Naive thymus-derived CD4-positive, alpha-beta T cell (primary cell): Measurements from ENCODE around the gene HAUS1. TPM values are rescaled to one million over a fixed set of nuclear protein-coding genes. Genes with fewer than 3 reads are reported as not detected.
A peak's percentile ranks its signal among the peaks of the same experiment; 100 is the strongest.

Experiments
- ATAC-seq: fragments of 150-1000 bp; cut with Tn5 transposase; 2 replicates; pipeline ENCODE4 v1.10.0; 2021; ENCODE audit warnings: mild to moderate bottlenecking, moderate library complexity
- CTCF ChIA-PET: fragments of 350-600 bp; sonication (Branson Sonifier 250); formaldehyde crosslinking; loops from one replicate; lab custom pipeline; 2021; ENCODE audit warnings: antibody characterized with exemption; lab: Charles Lee
- POLR2A ChIA-PET: fragments of 350-600 bp; sonication (Branson Sonifier 250); formaldehyde crosslinking; loops from one replicate; lab custom pipeline; 2021; ENCODE audit warnings: antibody characterized with exemption, inconsistent platforms; lab: Charles Lee
- DNase-seq, 9 donors: peaks; one replicate each; pipeline versions ENCODE4 v3.0.0 to v3.0.0-alpha.2; 2020 to 2022; ENCODE audit warnings: mixed read lengths in 1 of 9
- H3K27ac ChIP-seq: one replicate; pipeline ENCODE4 v1.7.0; 2013; ENCODE audit warnings: mild to moderate bottlenecking, low read depth, low read length, moderate library complexity
- H3K27me3 ChIP-seq, 2 donors: one replicate each; pipeline ENCODE4 v1.7.0; 2013; ENCODE audit warnings: low read length in 2 of 2, mild to moderate bottlenecking in 2 of 2, moderate library complexity in 2 of 2; ENCODE audit not compliant: control insufficient read depth in 2 of 2, insufficient read depth in 2 of 2
- H3K36me3 ChIP-seq, 3 experiments: 1 replicate in 2 of 3; 2 replicates in 1 of 3; pipeline ENCODE4 v1.7.0; 2013; ENCODE audit warnings: low read length in 3 of 3, mild to moderate bottlenecking in 3 of 3, moderate library complexity in 1 of 3; ENCODE audit not compliant: insufficient read depth in 3 of 3, control insufficient read depth in 2 of 3
- H3K4me1 ChIP-seq, 2 donors: one replicate each; pipeline ENCODE4 v1.7.0; 2013; ENCODE audit warnings: low read length in 2 of 2, mild to moderate bottlenecking in 2 of 2, moderate library complexity in 1 of 2; ENCODE audit not compliant: control insufficient read depth in 2 of 2, insufficient read depth in 2 of 2
- H3K4me3 ChIP-seq: 2 replicates; pipeline ENCODE4 v1.7.0; 2013; ENCODE audit warnings: mild to moderate bottlenecking, low read length
- H3K9me3 ChIP-seq, 3 experiments: 1 replicate in 2 of 3; 2 replicates in 1 of 3; pipeline ENCODE4 v1.7.0; 2013; ENCODE audit warnings: low read length in 3 of 3; ENCODE audit not compliant: control insufficient read depth in 2 of 3
- H3K27ac Mint-ChIP-seq, 9 donors: one replicate each; pipeline ENCODE4 v1.8.0; 2020 to 2022; ENCODE audit warnings: mixed read lengths in 9 of 9, mild to moderate bottlenecking in 8 of 9, moderate library complexity in 5 of 9, inconsistent platforms in 2 of 9
- H3K27me3 Mint-ChIP-seq, 5 donors: one replicate each; pipeline ENCODE4 v1.8.0; 2021 to 2022; ENCODE audit warnings: mixed read lengths in 5 of 5, mild to moderate bottlenecking in 1 of 5
- H3K36me3 Mint-ChIP-seq, 5 donors: one replicate each; pipeline ENCODE4 v1.8.0; 2020 to 2022; ENCODE audit warnings: mixed read lengths in 5 of 5, mild to moderate bottlenecking in 3 of 5, inconsistent platforms in 1 of 5
- H3K4me1 Mint-ChIP-seq, 7 donors: one replicate each; pipeline ENCODE4 v1.8.0; 2020 to 2022; ENCODE audit warnings: mixed read lengths in 7 of 7, mild to moderate bottlenecking in 3 of 7, inconsistent platforms in 1 of 7
- H3K4me3 Mint-ChIP-seq, 10 donors: one replicate each; pipeline ENCODE4 v1.8.0; 2020 to 2022; ENCODE audit warnings: mild to moderate bottlenecking in 10 of 10, mixed read lengths in 10 of 10, moderate library complexity in 6 of 10, inconsistent platforms in 2 of 10
- H3K9me3 Mint-ChIP-seq, 11 donors: one replicate each; pipeline ENCODE4 v1.8.0; 2020 to 2022; ENCODE audit warnings: mixed read lengths in 11 of 11, mild to moderate bottlenecking in 4 of 11, inconsistent platforms in 1 of 11, moderate library complexity in 1 of 11
- intact Hi-C, 2 donors: fragments of 100-400 bp; cut with micrococcal nuclease; formaldehyde crosslinking; loops; one replicate each; pipeline ENCODE4 v1.15.1; 2023
- polyA plus RNA-seq, 2 donors: library from polyadenylated mRNA; unstranded; fragments of 300-500 nt; fragmentation: Illumina TruSeq; gene quantifications; one replicate each; pipeline ENCODE4 v1.2.3, GENCODE V29; 2021
- total RNA-seq, 6 experiments: library from RNA in 5 of 6; stranded (reverse) in 5 of 6; gene quantifications; 1 replicate in 5 of 6; 2 replicates in 1 of 6; pipeline ENCODE4 v1.2.3 and lab custom pipeline; 2021 to 2026

The HAUS1 gene
- total and polyA plus RNA-seq, 7 experiments from 2014 or later, result 10.4 to 47.2 (median 23.4) TPM

DNA sequence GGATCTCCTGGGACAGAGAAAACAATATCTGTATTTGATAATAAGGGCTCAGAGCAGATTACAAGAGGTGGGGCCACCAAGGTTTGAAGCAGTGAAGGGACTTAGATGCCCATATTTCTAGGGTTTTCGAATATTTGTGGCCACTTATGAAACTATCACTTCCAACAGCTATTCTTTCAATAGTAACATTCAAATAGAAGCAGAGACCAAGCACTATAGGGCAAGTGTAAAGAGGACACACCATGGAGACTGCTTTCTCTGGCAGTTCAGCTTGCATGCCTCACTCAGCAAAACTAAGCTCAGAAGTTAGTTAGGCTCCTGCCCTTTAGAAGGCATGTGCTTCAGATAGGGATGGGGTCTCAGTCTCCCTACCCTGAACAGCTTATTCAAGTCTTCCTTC is 42.4 kb upstream of the HAUS1 start:
- Mint-ChIP-seq H3K36me3 (peaks cover 0 to 4% (median 0%) of the 10 kb centered on the region in 5 donors), H3K27me3 (no peaks in the 10 kb centered on the region), H3K4me3 (no peak overlapping the region), H3K27ac (peak overlapping the region in 2 of 9 donors; percentile 1 to 32), H3K9me3 (no peaks in the 10 kb centered on the region), H3K4me1 (peaks cover 0 to 19% (median 10%) of the 10 kb centered on the region in 7 donors)
- intact Hi-C loops, result no loop called here
- H3K27me3 ChIP-seq, result no peaks in the 10 kb centered on the region
- H3K4me1 ChIP-seq, result no peaks in the 10 kb centered on the region
- no peaks in the 10 kb centered on the region for H3K9me3 ChIP-seq
- H3K4me3 ChIP-seq, result no peak overlapping the region
- ChIA-PET CTCF (interaction anchor here (2.1 to 2.5 kb wide), 2 partner anchors 9 to 11 kb away, joined by 6 to 7 read pairs; no protein-coding TSS in a partner anchor), POLR2A (interaction anchor here (0.9 kb wide), 1 partner anchor 388 kb away, joined by 6 read pairs; no protein-coding TSS in a partner anchor)
- no peaks in the 10 kb centered on the region for H3K36me3 ChIP-seq
- ATAC-seq (no peak), DNase-seq (no peak)
- H3K27ac ChIP-seq, result no peak overlapping the region

DNA sequence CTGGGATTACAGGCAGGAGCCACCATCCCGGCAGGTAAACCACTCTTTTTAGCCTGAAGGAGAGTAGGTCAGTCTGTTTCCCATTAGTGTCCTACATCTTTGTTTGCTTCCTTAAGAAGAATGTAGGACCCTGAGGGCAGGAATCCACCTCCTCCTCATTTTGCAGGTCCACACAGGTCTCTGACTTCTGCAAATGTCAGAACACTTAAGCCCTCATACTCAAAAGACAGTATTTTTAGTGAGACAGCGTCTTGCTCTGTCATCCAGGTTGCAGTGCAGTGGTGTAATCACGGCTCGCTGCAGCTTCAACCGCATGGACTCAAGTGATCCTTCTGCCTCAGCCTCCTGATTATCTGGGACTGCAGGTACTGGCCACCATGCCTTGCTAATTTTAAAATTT is 41.4 kb upstream of the HAUS1 start:
- H3K27me3 ChIP-seq, result no peaks in the 10 kb centered on the region
- H3K4me3 Mint-ChIP-seq, result no peak overlapping the region
- DNase-seq, result no peak
- peaks cover 0 to 3% (median 0%) of the 10 kb centered on the region in 11 donors for H3K9me3 Mint-ChIP-seq
- H3K36me3 ChIP-seq, result no peaks in the 10 kb centered on the region
- no peak for ATAC-seq
- H3K27ac ChIP-seq, result no peak overlapping the region
- H3K9me3 ChIP-seq, result no peaks in the 10 kb centered on the region
- peaks cover 0 to 4% (median 4%) of the 10 kb centered on the region in 5 donors for H3K36me3 Mint-ChIP-seq
- no peak overlapping the region for H3K4me3 ChIP-seq
- POLR2A ChIA-PET, result no interaction called here
- no peaks in the 10 kb centered on the region for H3K27me3 Mint-ChIP-seq
- CTCF ChIA-PET, result interaction anchor here (2.5 kb wide), 1 partner anchor 8 kb away, joined by 6 read pairs; no protein-coding TSS in a partner anchor
- H3K4me1 Mint-ChIP-seq, result peaks cover 0 to 23% (median 14%) of the 10 kb centered on the region in 7 donors
- H3K27ac Mint-ChIP-seq, result no peak overlapping the region
- intact Hi-C loops, result no loop called here
- H3K4me1 ChIP-seq, result no peaks in the 10 kb centered on the region

DNA sequence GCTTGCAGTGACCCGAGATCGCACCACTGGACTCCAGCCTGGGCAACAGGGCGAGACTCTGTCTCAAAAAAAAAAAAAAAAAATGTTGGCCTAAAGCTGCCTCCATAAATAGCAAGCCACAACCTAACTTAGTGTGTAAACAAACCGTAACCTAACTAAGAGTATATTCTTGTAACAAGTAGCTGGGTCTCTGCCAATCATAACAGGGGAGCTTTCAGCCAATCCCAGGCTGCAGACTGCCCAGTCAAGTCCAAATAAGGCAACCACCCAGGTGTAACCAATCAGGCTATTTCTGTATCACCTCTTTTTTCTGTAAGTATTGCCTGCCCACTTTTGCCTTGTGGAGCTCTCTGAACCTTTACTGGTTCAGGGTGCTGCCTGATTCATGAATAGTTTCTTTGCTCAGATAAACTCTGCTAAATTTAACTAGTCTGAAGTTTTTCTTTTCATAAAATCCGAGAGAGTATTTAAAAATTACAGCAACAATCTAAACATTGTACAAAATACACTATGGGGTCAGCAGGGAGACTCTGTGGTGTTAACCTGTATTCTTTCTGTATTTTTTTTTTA is 36.7 kb upstream of the HAUS1 start:
- Mint-ChIP-seq H3K36me3 (peaks cover 0 to 5% (median 4%) of the 10 kb centered on the region in 5 donors), H3K27me3 (no peaks in the 10 kb centered on the region), H3K9me3 (peaks cover 0 to 4% (median 0%) of the 10 kb centered on the region in 11 donors), H3K4me1 (peaks cover 12 to 35% (median 29%) of the 10 kb centered on the region in 7 donors), H3K4me3 (no peak overlapping the region), H3K27ac (no peak overlapping the region)
- intact Hi-C loops, result no loop called here
- ATAC-seq, result no peak
- peaks cover 3 to 15% of the 10 kb centered on the region in 2 donors for H3K4me1 ChIP-seq
- DNase-seq, result no peak
- H3K9me3 ChIP-seq, result no peaks in the 10 kb centered on the region
- no peak overlapping the region for H3K27ac ChIP-seq
- peaks cover 0 to 4% (median 0%) of the 10 kb centered on the region in 3 experiments for H3K36me3 ChIP-seq
- no peaks in the 10 kb centered on the region for H3K27me3 ChIP-seq
- CTCF ChIA-PET, result interaction anchor here (0.6 kb wide), 1 partner anchor 10 kb away, joined by 3 read pairs; no protein-coding TSS in a partner anchor
- H3K4me3 ChIP-seq, result no peak overlapping the region
- POLR2A ChIA-PET, result no interaction called here

DNA sequence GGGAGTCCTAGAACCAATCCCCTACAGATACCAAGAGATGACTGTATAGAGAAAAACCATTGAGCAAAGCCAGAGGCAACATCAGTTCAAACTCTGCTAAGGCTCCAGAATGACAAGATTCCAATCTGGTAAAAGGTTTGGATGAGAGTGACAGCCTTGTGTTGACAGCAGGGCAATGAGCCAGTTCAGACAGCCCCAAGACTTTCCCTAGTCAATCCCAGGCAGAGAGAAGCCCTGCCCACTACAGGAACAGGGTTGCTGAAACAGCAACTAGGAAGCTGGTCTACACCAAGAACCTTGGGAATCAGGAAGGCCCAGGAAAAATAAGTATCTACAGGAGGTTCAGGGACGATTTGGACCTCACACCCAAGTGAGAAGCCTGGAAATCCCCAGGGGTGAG is 35.4 kb upstream of the HAUS1 start:
- Mint-ChIP-seq H3K27ac (peak overlapping the region in 4 of 9 donors; percentile 24 to 43 (median 38)), H3K27me3 (no peaks in the 10 kb centered on the region), H3K4me1 (peaks cover 19 to 45% (median 41%) of the 10 kb centered on the region in 7 donors), H3K9me3 (peaks cover 0 to 4% (median 0%) of the 10 kb centered on the region in 11 donors), H3K4me3 (peak overlapping the region in 4 of 10 donors; percentile 8 to 41 (median 22)), H3K36me3 (peaks cover 0 to 5% (median 4%) of the 10 kb centered on the region in 5 donors)
- Histone ChIP-seq H3K9me3 (no peaks in the 10 kb centered on the region), H3K27ac (no peak overlapping the region), H3K36me3 (peaks cover 0 to 4% (median 0%) of the 10 kb centered on the region in 3 experiments), H3K4me3 (no peak overlapping the region), H3K4me1 (peaks cover 13 to 25% of the 10 kb centered on the region in 2 donors), H3K27me3 (no peaks in the 10 kb centered on the region)
- intact Hi-C loops, result no loop called here
- DNase-seq (no peak), ATAC-seq (no peak)
- POLR2A ChIA-PET, result interaction anchor here (0.6 kb wide), 1 partner anchor 9 kb away, joined by 3 read pairs; no protein-coding TSS in a partner anchor
- CTCF ChIA-PET, result no interaction called here

DNA sequence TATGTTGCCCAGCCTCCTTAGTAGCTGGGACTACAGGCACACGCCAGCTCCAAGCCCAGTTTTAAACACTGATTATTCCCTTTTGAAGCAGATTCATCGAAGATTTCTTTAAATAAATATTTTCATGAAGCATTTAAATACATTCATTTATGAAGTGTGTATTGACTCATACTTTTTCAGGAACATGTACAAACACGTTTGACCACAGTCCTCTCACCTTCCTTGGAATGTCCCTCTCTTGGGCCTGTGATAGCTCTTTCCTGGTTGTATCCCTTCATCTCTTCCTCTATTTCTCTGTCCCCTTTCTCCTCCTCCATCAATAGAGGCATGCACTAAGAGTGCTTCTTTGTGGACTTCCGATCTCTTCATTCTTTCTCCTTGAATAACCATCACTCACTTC is 34.7 kb upstream of the HAUS1 start:
- peaks cover 23 to 48% (median 40%) of the 10 kb centered on the region in 7 donors for H3K4me1 Mint-ChIP-seq
- Histone ChIP-seq H3K36me3 (peaks cover 0 to 4% (median 0%) of the 10 kb centered on the region in 3 experiments), H3K4me3 (no peak overlapping the region), H3K27ac (no peak overlapping the region), H3K9me3 (no peaks in the 10 kb centered on the region), H3K4me1 (peaks cover 13 to 25% of the 10 kb centered on the region in 2 donors), H3K27me3 (no peaks in the 10 kb centered on the region)
- ChIA-PET POLR2A (interaction anchor here (0.6 to 1.4 kb wide), 3 partner anchors 9 to 399 kb away, joined by 3 read pairs; no protein-coding TSS in a partner anchor), CTCF (interaction anchor here (0.7 to 2.1 kb wide), 2 partner anchors 7 to 145 kb away, joined by 3 to 6 read pairs; no protein-coding TSS in a partner anchor)
- peaks cover 0 to 5% (median 4%) of the 10 kb centered on the region in 5 donors for H3K36me3 Mint-ChIP-seq
- intact Hi-C loops, result no loop called here
- H3K9me3 Mint-ChIP-seq, result peaks cover 0 to 4% (median 0%) of the 10 kb centered on the region in 11 donors
- H3K27ac Mint-ChIP-seq, result peak overlapping the region in 5 of 9 donors; percentile 1 to 32 (median 2)
- H3K4me3 Mint-ChIP-seq, result peak overlapping the region in 5 of 10 donors; percentile 2 to 85 (median 10)
- DNase-seq (no peak), ATAC-seq (no peak)
- H3K27me3 Mint-ChIP-seq, result no peaks in the 10 kb centered on the region

DNA sequence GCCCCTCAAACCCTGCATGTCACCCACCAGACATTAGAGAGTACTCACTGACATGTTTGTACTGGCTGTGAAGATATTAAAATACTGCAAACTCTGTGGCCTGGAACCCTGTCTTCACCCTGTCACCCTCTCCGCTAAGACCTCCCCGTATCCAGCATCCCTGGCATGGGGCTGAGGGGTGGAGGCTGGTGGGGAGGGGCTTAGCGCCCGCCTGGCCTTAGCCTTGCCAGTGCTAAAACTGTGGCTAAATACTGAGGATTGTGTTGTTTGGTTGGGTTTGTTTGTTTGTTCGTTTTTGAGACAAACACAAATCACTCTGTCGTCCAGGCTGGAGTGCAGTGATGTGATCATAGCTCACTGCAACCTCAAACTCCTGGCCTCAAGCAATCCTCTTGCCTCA is 34.0 kb upstream of the HAUS1 start:
- H3K36me3 ChIP-seq, result peaks cover 0 to 4% (median 0%) of the 10 kb centered on the region in 3 experiments
- ATAC-seq, result no peak

More for the DNA sequence above, 34.0 kb upstream of the HAUS1 start:
- POLR2A ChIA-PET, result interaction anchor here (0.6 to 2.5 kb wide), 4 partner anchors 9 to 400 kb away, joined by 3 to 13 read pairs (median 3); no protein-coding TSS in a partner anchor
- Mint-ChIP-seq H3K4me1 (peaks cover 23 to 48% (median 40%) of the 10 kb centered on the region in 7 donors), H3K27ac (peak overlapping the region in 2 of 9 donors; percentile 12 to 26), H3K9me3 (peaks cover 0 to 4% (median 0%) of the 10 kb centered on the region in 11 donors), H3K36me3 (peaks cover 0 to 5% (median 4%) of the 10 kb centered on the region in 5 donors), H3K27me3 (no peaks in the 10 kb centered on the region), H3K4me3 (peak overlapping the region in 8 of 10 donors; percentile 2 to 88 (median 78))
- H3K9me3 ChIP-seq, result no peaks in the 10 kb centered on the region
- CTCF ChIA-PET, result interaction anchor here (0.6 to 2.1 kb wide), 3 partner anchors 8 to 146 kb away, joined by 3 to 6 read pairs (median 3); a partner anchor contains a TSS
- DNase-seq, result no peak
- intact Hi-C loops, result no loop called here
- H3K27ac ChIP-seq, result no peak overlapping the region
- H3K27me3 ChIP-seq, result no peaks in the 10 kb centered on the region
- H3K4me3 ChIP-seq, result no peak overlapping the region
- H3K4me1 ChIP-seq, result peaks cover 13 to 25% of the 10 kb centered on the region in 2 donors
